DOHH2 (cell line): ENCODE measurements around the gene JMY.

Experiments used
- H3F3A ChIP-seq: fragments of 200-600 bp; sonication (generic), shearing (Covaris generic); 2 replicates; pipeline ENCODE4 v1.6.0; 2016; ENCODE audit warnings: antibody characterized with exemption, mild to moderate bottlenecking; ENCODE audit not compliant: control insufficient read depth, insufficient read depth
- H3K27ac ChIP-seq: fragments of 200-600 bp; sonication (generic); 2 replicates; pipeline ENCODE4 v1.5.1; 2014; ENCODE audit warnings: low read depth, mild to moderate bottlenecking, low read length, moderate library complexity
- H3K27me3 ChIP-seq: fragments of 200-600 bp; sonication (generic); 2 replicates; pipeline ENCODE4 v1.6.1; 2014; ENCODE audit warnings: mild to moderate bottlenecking, low read length, mixed read lengths; ENCODE audit not compliant: control insufficient read depth
- H3K36me3 ChIP-seq: fragments of 200-600 bp; sonication (generic); 2 replicates; pipeline ENCODE4 v1.6.1; 2014; ENCODE audit warnings: mild to moderate bottlenecking, low read length, moderate library complexity, mixed read lengths; ENCODE audit not compliant: control insufficient read depth
- H3K4me1 ChIP-seq: fragments of 200-600 bp; sonication (generic); 2 replicates; pipeline ENCODE4 v1.6.1; 2014; ENCODE audit warnings: mild to moderate bottlenecking, low read length, mixed read lengths; ENCODE audit not compliant: control insufficient read depth
- H3K4me2 ChIP-seq: fragments of 200-600 bp; sonication (generic); 2 replicates; pipeline ENCODE4 v1.6.0; 2014; ENCODE audit warnings: mild to moderate bottlenecking, low read length, moderate library complexity
- H3K4me3 ChIP-seq: fragments of 200-600 bp; sonication (generic); 2 replicates; pipeline ENCODE4 v1.5.1; 2014; ENCODE audit warnings: mild to moderate bottlenecking, low read length, mixed read lengths
- H3K79me2 ChIP-seq: fragments of 200-600 bp; sonication (generic); 2 replicates; pipeline ENCODE4 v1.6.1; 2014; ENCODE audit warnings: mild to moderate bottlenecking, low read length, mixed read lengths; ENCODE audit not compliant: control insufficient read depth
- H3K9me2 ChIP-seq: fragments of 200-600 bp; sonication (generic); replicated peaks from 2 replicates; pipeline ENCODE4 v1.6.1; 2014; ENCODE audit warnings: mild to moderate bottlenecking, low read length, mixed read lengths; ENCODE audit not compliant: control insufficient read depth
- H3K9me3 ChIP-seq: fragments of 200-600 bp; sonication (generic); 2 replicates; pipeline ENCODE4 v1.6.1; 2014; ENCODE audit warnings: antibody characterized with exemption, low read length, mixed read lengths; ENCODE audit not compliant: control insufficient read depth, insufficient read depth
- H4K20me1 ChIP-seq: fragments of 200-600 bp; sonication (generic); 2 replicates; pipeline ENCODE4 v1.6.0; 2014; ENCODE audit warnings: low read depth, mild to moderate bottlenecking, antibody characterized with exemption, low read length, moderate library complexity; ENCODE audit not compliant: control insufficient read depth, insufficient read depth
- CTCF ChIP-seq: fragments of 200-600 bp; sonication (generic); IDR thresholded peaks from one replicate; pipeline ENCODE4 v1.5.1; 2014; ENCODE audit warnings: antibody characterized with exemption, mild to moderate bottlenecking, low read depth, low read length; ENCODE audit not compliant: poor library complexity, severe bottlenecking
- EZH2phosphoT487 ChIP-seq: fragments of 200-600 bp; sonication (generic); IDR thresholded peaks from 2 replicates; pipeline ENCODE4 v1.6.1; 2017; ENCODE audit warnings: borderline replicate concordance, mild to moderate bottlenecking, antibody characterized with exemption, low read length, moderate library complexity, mixed read lengths

JMY gene

GRCh38 chr5:79301046-79301712 is 65.2 kb downstream of the JMY start:
- no peaks in the 10 kb centered on the region for H3K9me2 ChIP-seq
- H3K27me3 ChIP-seq, result no peaks in the 10 kb centered on the region
- no peaks in the 10 kb centered on the region for H3K4me1 ChIP-seq
- no peaks in the 10 kb centered on the region for H3K9me3 ChIP-seq
- H3K79me2 ChIP-seq, result no peaks in the 10 kb centered on the region
- no peak overlapping the region for H3K4me3 ChIP-seq
- H3F3A ChIP-seq, result no peaks in the 10 kb centered on the region
- no peak for TF ChIP-seq CTCF
- TF ChIP-seq EZH2phosphoT487, result no peak
- no peak overlapping the region for H3K27ac ChIP-seq
- no peaks in the 10 kb centered on the region for H3K36me3 ChIP-seq
- H3K4me2 ChIP-seq, result no peak overlapping the region
- no peaks in the 10 kb centered on the region for H4K20me1 ChIP-seq

- Histone ChIP-seq H3K27ac (no peak overlapping the region), H3K4me2 (no peak overlapping the region), H3K9me3 (no peaks in the 10 kb centered on the region), H3K4me3 (no peak overlapping the region), H3K9me2 (no peaks in the 10 kb centered on the region), H3K4me1 (no peaks in the 10 kb centered on the region), H3K36me3 (0 out of 2 replicates have a peak, but pooled peaks cover 3% of the 10 kb centered on the region), H4K20me1 (no peaks in the 10 kb centered on the region), H3F3A (no peaks in the 10 kb centered on the region), H3K79me2 (no peaks in the 10 kb centered on the region), H3K27me3 (no peaks in the 10 kb centered on the region)
- no peak for TF ChIP-seq EZH2phosphoT487
- TF ChIP-seq CTCF, result no peak
These were observed 66.5 kb downstream of the JMY start for GRCh38 chr5:79302454-79302853.

GRCh38 chr5:79305706-79306105 is 69.8 kb downstream of the JMY start:
- Histone ChIP-seq H3K9me3 (no peaks in the 10 kb centered on the region), H3K79me2 (no peaks in the 10 kb centered on the region), H3K4me3 (no peak overlapping the region), H3K4me2 (no peak overlapping the region), H3K27me3 (no peaks in the 10 kb centered on the region), H4K20me1 (no peaks in the 10 kb centered on the region), H3K27ac (no peak overlapping the region), H3K4me1 (no peaks in the 10 kb centered on the region), H3K9me2 (no peaks in the 10 kb centered on the region), H3K36me3 (0 out of 2 replicates have a peak, but pooled peaks cover 3% of the 10 kb centered on the region), H3F3A (no peaks in the 10 kb centered on the region)
- TF ChIP-seq EZH2phosphoT487 (no peak), CTCF (no peak)
